Measurements from ENCODE around the gene GUCY1A2. TPM values are rescaled to one million over a fixed set of nuclear protein-coding genes. Genes with fewer than 3 reads are reported as not detected.

GUCY1A2 gene
- total RNA-seq, 4 donors from 2014 or later: 0.37 to 2.0 (median 0.67) TPM

DNA sequence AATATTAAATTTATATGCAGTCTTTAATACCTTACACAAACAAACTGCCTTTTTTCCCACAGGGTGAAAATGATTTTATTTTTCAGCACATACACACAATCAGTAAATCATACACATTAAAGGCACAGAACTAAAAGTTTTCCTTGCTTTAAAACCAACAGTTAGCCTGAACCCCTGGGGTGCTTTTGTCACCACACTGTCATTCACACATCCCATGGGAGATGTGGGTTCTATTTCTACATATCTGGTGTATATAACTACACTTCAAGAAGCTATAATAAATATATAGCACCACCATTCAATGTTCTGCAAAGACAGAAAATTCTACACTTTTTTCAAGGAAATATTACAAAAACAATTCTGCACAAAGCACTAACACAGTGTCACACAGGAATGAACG is 197.0 kb downstream of the GUCY1A2 start:
- TF ChIP-seq POLR2AphosphoS5 (IDR thresholded peaks at IDR 0.05) (no peak), POLR2A (IDR thresholded peaks at IDR 0.05) (no peak), EP300 (IDR thresholded peaks at IDR 0.05; ENCODE audit: low read depth) (no peak)
- TF ChIP-seq, protein P1, sequence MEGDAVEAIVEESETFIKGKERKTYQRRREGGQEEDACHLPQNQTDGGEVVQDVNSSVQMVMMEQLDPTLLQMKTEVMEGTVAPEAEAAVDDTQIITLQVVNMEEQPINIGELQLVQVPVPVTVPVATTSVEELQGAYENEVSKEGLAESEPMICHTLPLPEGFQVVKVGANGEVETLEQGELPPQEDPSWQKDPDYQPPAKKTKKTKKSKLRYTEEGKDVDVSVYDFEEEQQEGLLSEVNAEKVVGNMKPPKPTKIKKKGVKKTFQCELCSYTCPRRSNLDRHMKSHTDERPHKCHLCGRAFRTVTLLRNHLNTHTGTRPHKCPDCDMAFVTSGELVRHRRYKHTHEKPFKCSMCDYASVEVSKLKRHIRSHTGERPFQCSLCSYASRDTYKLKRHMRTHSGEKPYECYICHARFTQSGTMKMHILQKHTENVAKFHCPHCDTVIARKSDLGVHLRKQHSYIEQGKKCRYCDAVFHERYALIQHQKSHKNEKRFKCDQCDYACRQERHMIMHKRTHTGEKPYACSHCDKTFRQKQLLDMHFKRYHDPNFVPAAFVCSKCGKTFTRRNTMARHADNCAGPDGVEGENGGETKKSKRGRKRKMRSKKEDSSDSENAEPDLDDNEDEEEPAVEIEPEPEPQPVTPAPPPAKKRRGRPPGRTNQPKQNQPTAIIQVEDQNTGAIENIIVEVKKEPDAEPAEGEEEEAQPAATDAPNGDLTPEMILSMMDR (IDR thresholded peaks at IDR 0.05): no peak
- no peak for DNase-seq
- no peaks in the 10 kb centered on the region for H3K9me3 ChIP-seq
- no peaks in the 10 kb centered on the region for H3K27me3 ChIP-seq
- in situ Hi-C loops (cut with MboI; ENCODE audit: low pct_ligation_motif_present in 1 of 4, low pct_unique_long_range_greater_than_20kb in 1 of 4, low sequenced_read_pairs in 3 of 4) (no loop called here), intact Hi-C loops (cut with DNase I; ENCODE audit: low total_unique reads) (no loop called here)
- no peak overlapping the region for H3K4me3 ChIP-seq
- no peak overlapping the region for H3K27ac ChIP-seq
- H3K36me3 ChIP-seq: no peaks in the 10 kb centered on the region
- 31 to 64% methylated on average over 1 of the region's 1 CpG for WGBS, 2 donors (ENCODE audit: low coverage in 1 of 2)
- H3K4me1 ChIP-seq: no peaks in the 10 kb centered on the region

DNA sequence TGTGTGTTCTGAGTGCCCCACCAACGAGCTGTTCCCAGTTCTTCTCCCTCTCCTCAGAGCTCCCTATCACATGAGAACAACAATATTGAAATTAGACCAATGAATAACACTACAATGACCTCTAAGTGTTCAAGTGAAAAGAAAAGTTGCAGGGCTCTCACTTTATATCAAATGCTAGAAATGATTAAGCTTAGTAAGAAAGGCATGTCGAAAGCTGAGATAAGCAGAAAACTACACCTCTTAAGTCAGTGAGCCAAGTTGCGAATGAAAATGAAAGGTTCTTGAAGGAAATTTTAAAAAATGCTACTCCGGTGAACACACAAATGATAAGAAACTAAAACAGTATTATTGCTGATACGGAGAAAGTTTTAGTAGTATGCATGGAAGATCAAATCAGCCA is 199.8 kb downstream of the GUCY1A2 start:
- no peak for DNase-seq
- Histone ChIP-seq H3K27ac (no peak overlapping the region), H3K4me3 (no peak overlapping the region), H3K4me1 (no peaks in the 10 kb centered on the region), H3K27me3 (no peaks in the 10 kb centered on the region), H3K9me3 (no peaks in the 10 kb centered on the region), H3K36me3 (no peaks in the 10 kb centered on the region)
- TF ChIP-seq EP300 (IDR thresholded peaks at IDR 0.05; ENCODE audit: low read depth) (no peak), POLR2A (IDR thresholded peaks at IDR 0.05) (no peak), POLR2AphosphoS5 (IDR thresholded peaks at IDR 0.05) (no peak)
- TF ChIP-seq, protein P1 (IDR thresholded peaks at IDR 0.05): no peak
- in situ Hi-C loops (cut with MboI; ENCODE audit: low pct_ligation_motif_present in 1 of 4, low pct_unique_long_range_greater_than_20kb in 1 of 4, low sequenced_read_pairs in 3 of 4): no loop called here
- intact Hi-C loops (cut with DNase I; ENCODE audit: low total_unique reads): no loop called here
- 64 to 77% methylated on average over 4 to 5 of the region's 5 CpGs for WGBS, 2 donors (ENCODE audit: low coverage in 1 of 2)

DNA sequence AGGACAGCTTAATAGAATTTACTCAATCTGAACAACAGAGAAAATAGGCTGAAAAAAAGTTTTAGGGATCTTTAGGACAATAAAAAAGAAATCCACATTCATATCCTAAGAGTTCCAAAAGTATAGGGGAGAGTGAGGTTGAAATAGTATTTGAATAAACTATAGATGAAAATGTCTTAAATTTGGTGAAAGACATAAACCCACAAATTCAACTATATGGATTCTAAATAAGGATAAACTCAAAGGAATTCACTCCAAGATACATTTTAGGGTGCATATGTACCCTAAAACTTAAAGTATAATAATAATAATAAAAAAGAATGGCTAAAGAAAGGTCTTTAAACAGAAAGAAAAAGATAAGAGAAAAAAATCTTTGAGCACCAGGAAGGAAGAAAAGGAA is 203.1 kb downstream of the GUCY1A2 start:
- intact Hi-C loops (cut with DNase I; ENCODE audit: low total_unique reads): no loop called here
- H3K27me3 ChIP-seq: no peaks in the 10 kb centered on the region
- H3K9me3 ChIP-seq: no peaks in the 10 kb centered on the region
- no peak for TF ChIP-seq POLR2A (IDR thresholded peaks at IDR 0.05)
- TF ChIP-seq, protein P1 (IDR thresholded peaks at IDR 0.05): no peak
- TF ChIP-seq POLR2AphosphoS5 (IDR thresholded peaks at IDR 0.05): no peak
- in situ Hi-C loops (cut with MboI; ENCODE audit: low pct_ligation_motif_present in 1 of 4, low pct_unique_long_range_greater_than_20kb in 1 of 4, low sequenced_read_pairs in 3 of 4): no loop called here
- H3K4me3 ChIP-seq: no peak overlapping the region
- no peaks in the 10 kb centered on the region for H3K4me1 ChIP-seq
- no peaks in the 10 kb centered on the region for H3K36me3 ChIP-seq
- no peak for DNase-seq
- no peak overlapping the region for H3K27ac ChIP-seq

DNA sequence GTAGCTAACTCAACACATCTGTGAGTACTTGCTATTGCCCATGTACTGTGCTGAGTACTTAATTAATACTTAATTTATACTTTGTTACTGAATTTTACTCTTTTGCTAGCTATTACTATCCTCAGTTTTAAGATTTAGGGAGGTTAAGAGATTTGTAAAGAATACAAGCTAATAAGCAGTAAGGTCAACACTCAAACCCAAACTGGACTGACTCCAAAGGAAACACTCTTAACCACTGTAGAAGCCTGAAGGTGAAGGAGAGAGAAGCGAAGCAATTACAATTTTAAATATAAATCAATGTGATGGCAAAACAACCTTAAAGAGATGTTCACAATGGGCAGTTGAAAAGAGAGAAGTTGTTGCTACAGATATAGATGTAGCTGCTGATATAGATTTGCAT is 204.5 kb downstream of the GUCY1A2 start:
- in situ Hi-C loops (cut with MboI; ENCODE audit: low pct_ligation_motif_present in 1 of 4, low pct_unique_long_range_greater_than_20kb in 1 of 4, low sequenced_read_pairs in 3 of 4) (no loop called here), intact Hi-C loops (cut with DNase I; ENCODE audit: low total_unique reads) (no loop called here)
- H3K27me3 ChIP-seq: no peaks in the 10 kb centered on the region
- H3K9me3 ChIP-seq: no peaks in the 10 kb centered on the region
- TF ChIP-seq POLR2A (IDR thresholded peaks at IDR 0.05) (no peak), POLR2AphosphoS5 (IDR thresholded peaks at IDR 0.05) (no peak), EP300 (IDR thresholded peaks at IDR 0.05; ENCODE audit: low read depth) (no peak)
- TF ChIP-seq, protein P1 (IDR thresholded peaks at IDR 0.05): no peak
- H3K27ac ChIP-seq: no peak overlapping the region
- H3K4me1 ChIP-seq: no peaks in the 10 kb centered on the region
- DNase-seq: no peak
- no peaks in the 10 kb centered on the region for H3K36me3 ChIP-seq
- no peak overlapping the region for H3K4me3 ChIP-seq
- 69 to 88% methylated on average over 1 of the region's 1 CpG for WGBS, 2 donors (ENCODE audit: low coverage in 1 of 2)

Data from transverse colon (tissue), 4 donors.